Central memory CD8-positive, alpha-beta T cell (primary cell): ENCODE data around the gene PDZRN3.

Source experiments
- ATAC-seq: fragments of 150-1000 bp; cut with Tn5 transposase; replicated peaks from 2 replicates; pipeline ENCODE4 v1.10.0; 2022; ENCODE audit warnings: mild to moderate bottlenecking, moderate FRiP score, moderate number of reproducible peaks; ENCODE audit not compliant: poor library complexity, severe bottlenecking; ENCODE audit errors: extremely low read depth
- DNase-seq, 2 donors: peaks; one replicate each; pipeline ENCODE4 v3.0.0; 2021; ENCODE audit warnings: low spot score in 2 of 2
- H3K27ac Mint-ChIP-seq: one replicate; pipeline ENCODE4 v1.8.0; 2022; ENCODE audit warnings: low read depth, mild to moderate bottlenecking, moderate library complexity, mixed read lengths
- H3K27me3 Mint-ChIP-seq: one replicate; pipeline ENCODE4 v1.8.0; 2022; ENCODE audit warnings: mixed read lengths
- H3K36me3 Mint-ChIP-seq: one replicate; pipeline ENCODE4 v1.8.0; 2022; ENCODE audit warnings: mild to moderate bottlenecking, moderate library complexity, mixed read lengths; ENCODE audit not compliant: insufficient read depth
- H3K4me1 Mint-ChIP-seq: one replicate; pipeline ENCODE4 v1.8.0; 2022; ENCODE audit warnings: mixed read lengths
- H3K4me3 Mint-ChIP-seq: one replicate; pipeline ENCODE4 v1.8.0; 2022; ENCODE audit warnings: mild to moderate bottlenecking, moderate library complexity, mixed read lengths
- H3K9me3 Mint-ChIP-seq: one replicate; pipeline ENCODE4 v1.8.0; 2022; ENCODE audit warnings: mixed read lengths

The PDZRN3 gene

GRCh38 chr3:73380735-73381532, 243.8 kb downstream of the PDZRN3 start:
- Mint-ChIP-seq H3K36me3 (no peaks in the 10 kb centered on the region), H3K4me3 (no peak overlapping the region), H3K4me1 (no peaks in the 10 kb centered on the region), H3K27ac (no peak overlapping the region), H3K9me3 (peaks cover 7% of the 10 kb centered on the region), H3K27me3 (no peaks in the 10 kb centered on the region)
- no peak for DNase-seq
- ATAC-seq: no peak

- H3K27me3 Mint-ChIP-seq: no peaks in the 10 kb centered on the region
- no peak for DNase-seq
- no peaks in the 10 kb centered on the region for H3K36me3 Mint-ChIP-seq
- no peak for ATAC-seq
- H3K9me3 Mint-ChIP-seq: peaks cover 7% of the 10 kb centered on the region
- no peaks in the 10 kb centered on the region for H3K4me1 Mint-ChIP-seq
- no peak overlapping the region for H3K27ac Mint-ChIP-seq
- no peak overlapping the region for H3K4me3 Mint-ChIP-seq
Observed at GRCh38 chr3:73379465-73379864, 245.3 kb downstream of the PDZRN3 start.

GRCh38 chr3:73378207-73378606, 246.5 kb downstream of the PDZRN3 start:
- Mint-ChIP-seq H3K4me3 (no peak overlapping the region), H3K9me3 (no peaks in the 10 kb centered on the region), H3K27me3 (no peaks in the 10 kb centered on the region), H3K4me1 (no peaks in the 10 kb centered on the region), H3K27ac (no peak overlapping the region), H3K36me3 (no peaks in the 10 kb centered on the region)
- ATAC-seq: no peak
- no peak for DNase-seq

- Mint-ChIP-seq H3K27ac (no peak overlapping the region), H3K9me3 (no peaks in the 10 kb centered on the region), H3K27me3 (no peaks in the 10 kb centered on the region), H3K36me3 (no peaks in the 10 kb centered on the region), H3K4me3 (no peak overlapping the region), H3K4me1 (no peaks in the 10 kb centered on the region)
- ATAC-seq (no peak), DNase-seq (no peak)
Observed at GRCh38 chr3:73365756-73366397, 258.9 kb downstream of the PDZRN3 start.

GRCh38 chr3:73364517-73364916, 260.2 kb downstream of the PDZRN3 start:
- Mint-ChIP-seq H3K27me3 (no peaks in the 10 kb centered on the region), H3K4me1 (no peaks in the 10 kb centered on the region), H3K36me3 (no peaks in the 10 kb centered on the region), H3K4me3 (no peak overlapping the region), H3K27ac (no peak overlapping the region), H3K9me3 (no peaks in the 10 kb centered on the region)
- DNase-seq (no peak), ATAC-seq (no peak)

- ATAC-seq (no peak), DNase-seq (no peak)
- Mint-ChIP-seq H3K27ac (no peak overlapping the region), H3K4me3 (no peak overlapping the region), H3K9me3 (no peaks in the 10 kb centered on the region), H3K36me3 (no peaks in the 10 kb centered on the region), H3K4me1 (no peaks in the 10 kb centered on the region), H3K27me3 (no peaks in the 10 kb centered on the region)
Observed at GRCh38 chr3:73363093-73363492, 261.6 kb downstream of the PDZRN3 start.

- peaks cover 6% of the 10 kb centered on the region for H3K9me3 Mint-ChIP-seq
- H3K36me3 Mint-ChIP-seq: no peaks in the 10 kb centered on the region
- DNase-seq (no peak), ATAC-seq (no peak)
- no peaks in the 10 kb centered on the region for H3K4me1 Mint-ChIP-seq
- no peaks in the 10 kb centered on the region for H3K27me3 Mint-ChIP-seq
- H3K27ac Mint-ChIP-seq: no peak overlapping the region
- H3K4me3 Mint-ChIP-seq: no peak overlapping the region
Observed at GRCh38 chr3:73361591-73361990, 263.1 kb downstream of the PDZRN3 start.

- Mint-ChIP-seq H3K27me3 (no peaks in the 10 kb centered on the region), H3K27ac (no peak overlapping the region), H3K36me3 (no peaks in the 10 kb centered on the region), H3K4me1 (no peaks in the 10 kb centered on the region), H3K4me3 (no peak overlapping the region), H3K9me3 (peaks cover 17% of the 10 kb centered on the region)
- no peak for ATAC-seq
- no peak for DNase-seq
Observed at GRCh38 chr3:73353649-73354217, 271.0 kb downstream of the PDZRN3 start.

GRCh38 chr3:73352841-73353645, 271.7 kb downstream of the PDZRN3 start:
- H3K36me3 Mint-ChIP-seq: no peaks in the 10 kb centered on the region
- H3K27ac Mint-ChIP-seq: no peak overlapping the region
- no peak for DNase-seq

GRCh38 chr3:73351423-73352071, 273.2 kb downstream of the PDZRN3 start:
- Mint-ChIP-seq H3K9me3 (peaks cover 12% of the 10 kb centered on the region), H3K4me3 (no peak overlapping the region), H3K27ac (no peak overlapping the region), H3K27me3 (no peaks in the 10 kb centered on the region), H3K36me3 (no peaks in the 10 kb centered on the region), H3K4me1 (no peaks in the 10 kb centered on the region)
- no peak for DNase-seq
- no peak for ATAC-seq

More at GRCh38 chr3:73352841-73353645, 271.7 kb downstream of the PDZRN3 start:
- Mint-ChIP-seq H3K27me3 (no peaks in the 10 kb centered on the region), H3K4me3 (no peak overlapping the region), H3K4me1 (no peaks in the 10 kb centered on the region), H3K9me3 (peaks cover 18% of the 10 kb centered on the region)
- ATAC-seq: no peak

GRCh38 chr3:73350996-73351395, 273.7 kb downstream of the PDZRN3 start:
- no peaks in the 10 kb centered on the region for H3K27me3 Mint-ChIP-seq
- DNase-seq: no peak
- H3K4me3 Mint-ChIP-seq: no peak overlapping the region
- peaks cover 8% of the 10 kb centered on the region for H3K9me3 Mint-ChIP-seq
- no peak for ATAC-seq
- no peak overlapping the region for H3K27ac Mint-ChIP-seq
- no peaks in the 10 kb centered on the region for H3K36me3 Mint-ChIP-seq
- H3K4me1 Mint-ChIP-seq: no peaks in the 10 kb centered on the region

GRCh38 chr3:73349657-73350056, 275.1 kb downstream of the PDZRN3 start:
- Mint-ChIP-seq H3K27ac (no peak overlapping the region), H3K27me3 (no peaks in the 10 kb centered on the region), H3K9me3 (peaks cover 7% of the 10 kb centered on the region), H3K4me3 (no peak overlapping the region), H3K4me1 (no peaks in the 10 kb centered on the region), H3K36me3 (no peaks in the 10 kb centered on the region)
- DNase-seq (no peak), ATAC-seq (no peak)
